HG03558 (cell line): ENCODE data around the gene GET3.

Experiments used
- ATAC-seq: cut with Tn5 transposase; IDR thresholded peaks from one replicate; pipeline ENCODE4 v1.9.1; 2021; ENCODE audit warnings: moderate number of reproducible peaks; ENCODE audit not compliant: unreplicated experiment; ENCODE audit errors: extremely low read depth

The GET3 gene

DNA sequence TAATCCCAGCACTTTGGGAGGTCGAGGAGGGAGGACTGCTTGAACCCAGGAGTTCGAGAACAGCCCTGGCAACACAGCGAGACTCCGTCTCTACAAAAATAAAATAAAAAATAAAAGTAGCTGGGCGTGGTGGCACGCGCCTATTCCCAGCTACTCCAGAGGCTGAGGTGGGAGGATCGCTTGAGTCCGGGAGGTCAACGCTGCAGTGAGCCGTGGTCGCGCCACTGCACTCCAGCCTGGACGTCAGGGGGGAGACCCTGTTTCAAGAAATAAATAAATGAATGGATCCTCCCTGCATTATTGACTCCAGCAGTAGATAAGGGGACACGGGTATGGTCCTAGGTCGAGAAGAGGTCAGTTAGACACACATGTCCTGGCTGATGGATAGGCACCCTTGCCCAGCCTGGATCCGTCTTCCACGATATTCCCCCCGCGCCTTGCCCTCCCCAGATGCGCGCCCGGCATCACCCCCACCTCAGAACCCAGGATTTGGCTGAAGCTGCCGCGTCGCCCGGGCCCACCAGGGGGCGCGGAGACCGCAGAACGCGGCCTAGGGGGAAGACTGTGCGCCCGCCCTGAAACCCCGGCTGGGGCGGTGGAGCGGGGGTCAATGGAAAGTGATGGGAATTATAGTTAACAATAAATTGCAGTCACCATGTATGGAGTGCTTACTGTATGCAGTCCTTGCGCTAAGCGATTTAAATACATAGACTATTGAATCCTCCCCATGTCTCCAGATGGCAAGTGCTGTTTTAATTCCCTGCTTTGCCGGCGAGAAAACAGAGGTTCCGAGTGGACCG lies 40.1 kb downstream of the GET3 start:
- no peak for ATAC-seq

DNA sequence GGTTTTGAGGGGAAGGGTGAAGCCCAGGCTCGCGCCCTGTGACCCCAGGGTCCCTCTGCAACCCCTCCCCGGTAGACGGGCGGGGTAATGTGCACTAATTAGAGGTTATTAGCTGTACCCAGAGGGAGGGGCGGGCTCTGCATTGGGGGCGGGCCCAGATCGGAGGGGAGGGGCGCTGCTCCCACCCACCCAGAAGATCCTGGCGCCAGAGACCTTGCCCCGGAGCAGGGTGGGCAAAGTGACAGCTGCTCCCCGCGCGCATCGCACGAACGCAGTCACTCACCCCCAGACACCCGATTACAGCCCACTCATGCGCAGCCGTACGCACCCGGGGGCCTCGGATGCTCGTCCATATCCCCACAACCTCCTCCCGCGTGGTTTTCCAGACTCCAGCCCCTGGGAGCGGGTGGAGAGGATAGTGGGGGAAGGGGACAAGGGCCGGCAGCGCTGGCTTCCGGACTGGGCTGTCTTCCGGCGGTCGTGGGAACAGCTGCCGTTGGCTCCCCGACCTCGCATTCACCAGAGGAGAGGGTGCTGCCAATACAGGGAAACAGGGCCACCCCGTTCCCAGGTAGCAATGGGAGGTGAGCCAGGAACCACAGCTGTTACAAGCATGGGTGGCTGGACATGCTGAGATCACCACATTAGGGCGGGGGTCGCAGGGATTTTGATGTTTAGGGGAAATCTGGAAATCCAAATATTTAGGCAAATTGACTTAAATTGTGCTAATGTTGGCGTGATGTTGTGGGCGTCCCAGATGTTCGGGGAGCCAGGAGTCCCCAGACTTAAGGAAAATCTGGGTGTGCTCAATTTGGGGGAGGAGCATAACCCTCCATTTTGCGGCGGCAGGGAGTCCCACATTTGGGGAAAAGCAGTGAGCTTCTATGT lies 41.0 kb downstream of the GET3 start:
- ATAC-seq = no peak

DNA sequence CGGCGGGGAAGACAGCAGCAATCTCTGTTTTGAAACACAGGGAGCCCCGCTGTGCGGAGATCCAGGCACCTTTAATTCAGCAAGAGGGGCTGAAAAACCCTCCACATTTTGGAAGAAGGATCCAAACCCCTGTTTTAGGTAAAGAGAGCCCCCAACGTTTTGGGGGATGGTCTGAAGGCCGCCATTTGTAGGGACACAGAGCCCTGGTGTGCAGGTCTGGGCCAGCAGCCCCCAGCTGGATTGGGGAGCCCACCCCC lies 41.5 kb downstream of the GET3 start:
- ATAC-seq = no peak

DNA sequence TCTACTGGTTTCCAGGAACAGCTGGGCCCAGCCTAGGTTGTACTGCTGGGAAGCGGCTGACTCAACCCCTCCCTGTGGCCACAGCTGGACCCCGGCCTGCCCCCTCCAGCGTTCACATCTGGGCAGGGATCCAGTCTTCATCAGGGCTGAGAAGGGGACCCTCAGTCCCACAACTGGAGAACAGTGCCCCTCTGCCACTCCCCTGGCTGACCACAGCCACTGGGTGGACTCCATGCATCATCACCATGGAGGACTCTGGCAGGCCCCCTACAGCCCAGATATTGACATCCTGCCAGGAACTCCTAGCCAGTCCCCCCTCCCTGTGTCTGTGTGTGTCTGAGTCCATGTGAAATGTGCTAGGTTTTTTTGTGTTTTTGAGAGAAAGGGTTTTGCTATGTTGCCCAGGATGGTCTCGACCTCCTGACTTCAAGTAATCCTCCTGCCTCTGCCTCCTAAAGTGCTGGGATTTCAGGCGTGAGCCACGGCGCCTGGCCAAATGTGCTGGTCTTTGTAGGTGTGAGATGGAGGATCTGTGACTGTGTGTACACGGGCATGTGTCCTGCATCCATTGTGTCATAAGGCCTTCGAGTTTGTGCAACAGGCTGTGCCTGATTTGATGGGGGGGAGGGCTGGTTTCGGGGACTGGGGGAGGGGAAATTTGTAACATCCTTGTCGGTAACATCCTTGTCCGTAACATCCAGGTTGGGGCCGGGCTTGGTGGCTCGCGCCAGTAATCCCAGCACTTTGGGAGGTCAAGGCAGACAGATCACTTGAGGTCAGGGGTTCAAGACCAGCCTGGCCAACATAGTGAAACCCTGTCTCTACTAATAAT lies 42.1 kb downstream of the GET3 start:
- no peak for ATAC-seq

DNA sequence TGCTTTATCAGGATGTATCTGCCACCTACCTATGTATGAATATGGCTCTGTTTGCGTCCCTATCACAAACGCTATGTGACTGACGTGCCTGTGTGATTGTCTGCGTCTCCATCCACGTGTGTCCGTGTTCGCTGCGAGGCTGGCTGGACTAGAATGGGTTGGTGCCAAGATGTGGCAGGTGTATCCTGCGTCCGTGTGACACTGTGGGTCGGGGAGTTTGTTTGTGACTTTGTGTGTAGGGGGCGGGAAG lies 44.8 kb downstream of the GET3 start:
- ATAC-seq = no peak

DNA sequence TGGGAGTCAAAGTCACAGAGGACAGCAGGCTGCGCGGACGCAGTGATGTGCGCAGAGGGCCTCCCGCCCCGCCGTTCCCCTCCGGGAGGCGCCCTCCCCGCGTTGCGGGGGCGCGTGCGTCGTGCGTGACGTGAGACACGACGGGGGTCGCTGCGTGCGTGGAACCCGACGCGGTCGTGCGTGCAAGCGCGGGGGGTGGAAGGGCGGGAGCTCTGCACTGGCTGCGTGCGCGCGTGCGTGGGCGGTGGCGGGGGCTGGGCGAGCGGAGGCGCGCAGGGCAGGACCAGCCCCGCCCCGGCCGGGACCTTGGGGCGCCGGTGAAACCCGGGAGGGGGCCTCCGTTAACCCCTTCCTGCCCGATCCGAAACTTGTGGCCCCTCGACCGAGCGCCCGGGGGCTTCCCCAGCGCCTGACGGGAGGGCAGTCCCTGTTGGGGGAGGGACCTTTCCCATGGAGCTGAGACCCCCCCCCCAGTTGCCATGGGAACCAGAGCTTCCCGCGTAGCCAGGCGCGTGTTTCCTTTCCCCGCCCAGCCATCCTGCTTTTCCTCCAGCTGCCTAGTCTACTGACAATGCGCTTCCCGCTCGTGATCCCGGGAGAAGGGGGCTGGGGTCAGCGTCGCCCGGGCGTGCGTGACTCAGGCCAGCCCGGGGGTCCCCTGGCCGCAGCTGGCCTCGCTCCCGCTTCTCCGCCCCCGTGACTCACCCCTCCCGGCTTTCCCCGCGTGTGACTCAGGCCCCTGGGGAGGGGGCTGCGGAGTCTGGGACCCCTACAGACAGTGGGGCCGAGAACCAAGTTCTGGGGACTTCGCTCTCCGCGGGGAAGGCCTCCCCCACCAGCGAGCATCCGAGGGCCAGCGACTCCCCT lies 45.4 kb downstream of the GET3 start:
- ATAC-seq = no peak

DNA sequence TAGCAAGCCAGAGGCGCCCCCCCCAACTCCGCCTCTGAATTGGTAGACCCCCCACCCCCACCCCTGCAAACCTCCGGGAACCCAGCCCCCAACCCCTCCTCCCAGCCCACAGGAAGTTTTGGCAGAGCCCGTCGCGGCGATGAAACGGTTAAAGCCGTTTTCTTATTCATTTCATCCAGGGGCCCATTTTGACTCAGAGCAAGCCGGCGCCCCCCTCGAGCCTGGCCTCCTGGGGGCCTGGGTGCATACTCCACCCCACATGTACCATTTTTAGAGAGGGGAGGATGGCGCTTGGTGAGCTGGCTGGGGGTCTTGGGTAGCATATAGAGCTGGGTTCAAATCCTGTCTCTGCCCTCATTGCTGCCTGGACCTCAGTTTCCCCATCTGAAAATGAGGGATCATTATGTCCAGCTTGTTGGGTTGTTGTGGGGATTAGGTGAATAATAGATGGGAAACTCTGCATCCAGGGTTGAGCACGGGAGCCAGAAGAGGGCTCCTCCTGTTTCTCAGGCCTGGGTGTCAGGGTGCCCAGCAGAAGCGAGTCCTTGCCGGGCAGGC lies 46.1 kb downstream of the GET3 start:
- ATAC-seq = no peak

DNA sequence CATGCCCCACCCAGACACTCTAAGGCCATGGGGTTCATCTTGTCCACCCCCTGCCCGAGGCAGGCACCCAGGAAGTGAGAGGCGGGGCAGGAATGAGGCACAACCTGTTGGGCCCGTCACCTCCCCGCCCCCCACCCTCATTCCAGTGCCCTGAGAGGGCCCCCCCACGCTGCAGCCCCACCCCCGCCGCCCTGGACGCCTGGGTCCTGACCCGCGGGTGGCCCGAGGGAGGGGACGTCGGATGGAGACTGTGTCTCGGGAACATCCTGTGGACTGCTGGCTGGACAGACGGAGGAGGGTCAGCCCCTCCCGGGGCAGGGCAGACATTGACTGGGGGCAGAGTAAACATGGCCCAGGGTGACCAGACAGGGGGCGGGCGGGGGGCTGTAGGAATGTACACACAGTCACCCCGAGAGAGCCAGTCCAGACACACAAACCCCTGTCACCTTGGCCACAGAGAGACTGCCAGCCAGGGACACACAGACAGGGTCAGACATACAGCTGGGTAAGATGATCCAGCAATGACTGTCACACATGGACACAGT lies 46.6 kb downstream of the GET3 start:
- no peak for ATAC-seq

DNA sequence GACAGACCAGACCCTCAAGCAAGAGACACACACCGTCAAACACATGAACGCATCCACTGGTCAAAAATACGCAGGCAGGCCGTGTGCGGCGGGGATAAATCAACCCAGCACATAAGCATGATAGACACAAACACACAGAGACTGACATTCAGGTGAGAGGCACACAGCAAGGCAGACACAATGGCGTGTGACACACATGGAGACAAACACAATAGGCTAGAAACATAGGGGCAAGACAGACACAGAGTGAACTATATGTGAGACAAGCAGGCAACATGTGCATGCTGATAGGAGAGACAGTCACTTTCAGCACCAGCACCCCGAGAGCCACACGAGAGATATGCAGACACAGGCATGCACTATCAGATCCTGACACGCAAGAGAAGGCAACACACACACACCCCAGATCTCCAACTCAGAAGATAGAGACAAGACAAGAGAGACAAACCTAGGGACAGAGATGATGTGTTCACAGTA lies 47.1 kb downstream of the GET3 start:
- ATAC-seq = no peak

DNA sequence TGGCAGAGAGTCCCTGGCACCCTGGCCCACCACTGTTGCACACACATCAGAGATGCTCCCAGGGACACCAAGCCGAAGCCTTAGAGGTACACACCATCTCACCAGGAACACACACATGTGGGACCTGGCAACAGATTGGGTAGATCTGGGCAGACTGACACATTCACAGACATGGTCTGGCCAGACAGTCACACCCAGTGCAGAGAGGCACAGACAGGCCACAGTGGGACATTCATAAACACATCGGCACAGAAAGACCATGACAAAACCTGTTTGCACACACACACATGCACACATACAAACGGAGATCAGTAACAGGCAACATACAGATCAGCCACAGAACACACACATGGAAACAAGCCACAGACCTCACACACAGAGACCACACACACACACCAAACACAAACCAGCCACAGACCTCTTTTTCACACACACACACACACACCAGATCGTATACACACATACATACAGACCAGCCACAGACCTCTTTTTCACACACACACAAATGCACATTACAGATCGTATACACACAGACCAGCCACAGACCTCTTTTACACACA lies 47.7 kb downstream of the GET3 start:
- ATAC-seq = no peak

DNA sequence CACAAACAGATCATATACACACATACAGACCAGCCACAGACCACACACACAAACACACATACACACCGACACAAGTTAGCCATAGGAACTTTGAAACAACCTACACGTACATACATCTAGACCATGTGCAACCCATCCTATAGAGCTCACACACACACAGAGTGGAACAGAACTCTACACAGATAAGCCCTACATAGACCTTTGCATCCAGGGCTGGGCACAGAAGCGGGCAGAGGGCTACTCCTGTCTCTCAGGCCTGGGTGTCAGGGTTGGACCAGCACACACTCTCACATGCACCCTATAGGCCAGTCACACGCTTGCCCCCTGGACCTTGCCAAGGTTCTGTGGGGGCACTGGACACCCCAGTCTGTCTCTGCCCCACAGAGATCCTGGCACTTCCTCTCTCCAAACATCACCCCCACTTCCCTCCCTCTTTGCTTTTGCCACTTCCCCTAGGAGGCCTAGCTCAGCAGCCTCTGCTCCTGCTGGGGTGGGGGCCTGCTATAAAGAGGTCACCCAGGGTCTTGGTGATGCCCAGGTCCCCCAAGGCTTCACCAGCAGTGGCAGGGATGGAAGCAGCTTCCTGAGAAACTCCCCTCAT lies 48.2 kb downstream of the GET3 start:
- ATAC-seq = no peak

DNA sequence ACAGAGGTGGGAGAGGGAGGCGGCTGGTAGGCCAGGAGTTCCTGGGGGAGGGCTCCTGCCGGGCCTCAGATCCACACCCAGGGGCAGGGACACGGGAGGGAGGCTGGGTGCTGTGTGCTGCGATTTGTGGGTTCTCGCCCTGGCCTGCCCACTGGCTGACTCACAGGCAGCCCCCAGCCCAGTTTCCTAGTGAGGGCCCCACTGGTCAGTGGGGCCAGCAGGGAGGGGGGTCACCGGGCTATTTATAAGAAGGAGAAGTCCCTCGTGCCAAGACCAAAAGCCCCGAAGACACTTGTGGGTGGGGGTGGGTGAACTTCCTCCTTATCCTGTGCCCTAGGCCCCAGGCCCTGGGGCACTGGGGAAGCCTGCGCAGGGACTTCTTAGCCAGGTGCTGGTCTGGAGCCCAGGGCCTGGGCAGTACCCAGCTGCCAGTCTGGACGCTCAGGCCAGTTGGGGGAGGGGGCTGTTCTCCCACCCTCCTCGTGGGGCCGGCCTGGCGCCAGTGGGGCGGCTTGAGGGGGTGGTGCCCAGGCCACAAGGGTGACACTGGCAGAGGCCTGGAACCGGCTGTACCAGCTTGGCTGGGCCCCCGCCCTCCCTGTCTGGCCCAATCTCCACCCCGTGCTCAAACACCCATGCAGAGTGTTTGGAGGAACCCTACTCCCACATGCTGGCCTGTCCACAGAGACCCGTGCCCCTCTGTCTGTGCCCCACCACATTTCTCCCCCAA lies 49.0 kb downstream of the GET3 start:
- no peak for ATAC-seq

DNA sequence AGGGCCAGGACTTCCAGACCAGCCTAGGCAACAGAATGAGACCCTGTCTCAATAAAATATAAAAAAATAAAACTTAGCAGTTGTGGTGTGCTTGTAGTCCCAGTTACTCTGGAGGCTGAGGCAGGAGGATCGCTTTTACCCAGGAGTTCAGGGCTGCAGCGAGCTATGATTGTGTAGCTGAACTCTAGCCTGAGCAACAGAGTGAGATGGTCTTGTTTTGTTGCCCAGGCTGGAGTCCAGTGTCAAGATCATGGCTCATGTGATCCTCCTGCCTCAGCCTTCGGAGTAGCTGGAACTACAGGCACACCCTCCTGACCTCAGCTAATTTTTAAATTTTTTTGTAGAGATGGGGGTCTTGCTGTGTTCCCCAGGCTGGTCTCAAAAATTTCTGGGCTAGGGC lies 49.7 kb downstream of the GET3 start:
- ATAC-seq = no peak

DNA sequence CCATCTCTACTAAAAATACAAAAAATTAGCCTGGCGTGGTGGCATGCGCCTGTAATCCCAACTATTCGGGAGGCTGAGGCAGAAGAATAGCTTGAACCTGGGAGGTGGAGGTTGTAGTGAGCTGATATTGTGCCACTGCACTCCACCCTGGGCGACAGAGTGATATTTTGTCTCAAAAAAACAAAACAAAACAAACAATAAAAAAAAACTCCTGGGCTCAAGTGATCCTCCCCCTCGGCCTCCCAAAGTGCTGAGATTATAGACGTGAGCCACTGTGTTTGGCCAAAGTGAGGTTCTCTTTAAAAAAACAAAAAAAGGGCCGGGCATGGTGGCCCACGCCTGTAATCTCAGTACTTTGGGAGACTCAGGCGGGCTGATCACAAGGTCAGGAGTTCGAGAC lies 50.2 kb downstream of the GET3 start:
- no peak for ATAC-seq

DNA sequence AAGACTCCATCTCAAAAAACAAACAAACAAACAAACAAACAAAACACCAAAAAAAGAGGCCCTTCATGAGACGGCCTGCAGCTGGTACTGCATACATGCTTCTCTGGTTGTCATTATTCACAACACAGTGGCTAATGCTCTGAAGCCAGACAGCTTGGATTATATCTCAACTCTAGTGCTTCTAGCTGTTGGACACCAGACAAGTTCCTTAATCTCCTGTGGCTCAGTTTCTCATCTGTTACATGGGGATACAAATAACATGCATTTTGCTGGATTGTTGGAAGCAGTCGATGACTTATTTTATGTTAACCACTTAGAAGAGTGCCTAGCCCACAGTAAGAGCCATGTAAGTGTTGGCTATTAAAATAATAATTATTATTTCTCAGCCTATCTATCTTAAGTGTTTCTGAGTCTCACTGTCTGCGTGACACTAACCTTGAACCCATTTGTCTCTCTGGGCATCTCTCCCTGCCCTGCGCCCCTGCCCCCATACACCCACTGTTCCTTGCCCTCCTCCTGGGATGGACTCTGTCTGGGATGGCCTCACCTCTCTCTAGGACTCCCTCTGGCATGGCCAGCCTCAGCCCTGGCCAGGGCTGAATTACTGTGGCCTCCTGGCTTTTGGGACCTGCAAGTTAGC lies 50.9 kb downstream of the GET3 start:
- ATAC-seq = no peak

DNA sequence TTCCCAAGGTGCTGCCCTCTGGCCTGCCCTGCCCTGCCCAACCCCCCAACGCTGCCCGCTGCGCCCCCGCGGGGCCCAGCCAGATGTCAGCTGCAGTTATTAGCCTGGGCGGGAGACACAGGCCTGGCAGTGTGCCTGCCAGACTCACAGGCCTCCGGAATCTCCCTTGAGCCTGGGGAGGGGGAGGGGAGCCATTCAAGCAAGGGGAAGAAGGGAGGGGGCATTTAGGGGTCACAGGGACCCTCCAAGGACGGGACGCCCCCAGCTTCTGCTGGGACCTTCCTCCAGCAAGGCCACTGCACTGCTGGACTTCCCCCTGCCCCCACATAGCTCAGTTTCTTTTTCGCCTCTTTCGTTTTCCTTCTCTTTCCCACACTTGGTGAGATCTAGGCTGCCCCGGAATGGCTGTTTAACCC lies 51.4 kb downstream of the GET3 start:
- ATAC-seq = no peak

DNA sequence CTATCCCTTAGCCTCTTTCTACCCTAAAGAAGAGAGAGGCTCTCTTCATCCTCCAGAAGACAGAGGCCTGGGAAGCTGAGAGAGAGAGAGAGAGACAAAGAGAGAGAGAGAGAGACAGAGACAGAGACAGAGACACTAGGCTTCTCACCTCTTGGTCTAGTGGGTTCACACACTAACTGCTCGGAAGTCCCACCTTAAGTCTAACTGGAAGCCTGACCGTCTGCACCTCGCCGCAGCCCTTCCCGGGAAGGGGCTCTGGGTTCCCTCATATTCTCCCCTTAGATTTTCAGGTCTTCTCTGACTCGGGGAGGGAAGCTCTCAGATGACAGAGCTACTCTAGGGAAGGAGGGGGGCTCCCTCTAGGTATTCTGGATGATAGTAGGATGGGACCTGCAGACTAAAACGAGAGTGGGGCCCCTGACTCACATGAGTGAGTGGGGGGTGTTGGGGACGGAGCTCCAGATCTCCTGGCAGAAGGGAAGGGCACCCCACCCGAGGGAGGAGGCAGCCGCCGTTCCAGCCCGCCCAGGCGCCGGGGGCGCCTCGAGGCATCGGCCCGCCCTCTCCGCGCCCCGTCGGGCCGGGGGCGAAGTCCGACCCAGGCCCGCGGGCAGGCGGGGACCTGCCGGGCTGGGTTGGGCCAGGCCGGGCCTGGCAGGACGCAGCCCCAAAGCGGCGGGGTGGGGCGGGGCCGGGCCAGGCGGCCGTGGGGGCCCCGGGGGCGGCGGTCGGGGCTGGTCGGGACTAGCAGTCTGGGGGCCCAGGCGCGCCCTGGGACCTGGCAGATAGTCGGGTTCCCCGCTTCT lies 52.0 kb downstream of the GET3 start:
- ATAC-seq = no peak
